GM18511 (cell line): ENCODE results near the gene ELF1.

ENCODE experiments used
- ATAC-seq: cut with Tn5 transposase; IDR thresholded peaks from one replicate; pipeline ENCODE4 v1.9.1; 2021; ENCODE audit warnings: mild to moderate bottlenecking, moderate library complexity; ENCODE audit not compliant: unreplicated experiment

Gene ELF1

GRCh38 chr13:41019011-41019487, at the start of gene ELF1:
TSS of gene ELF1 (minus strand) at chr13:41019316. CDS start at chr13:40982054, 37,262 bp downstream.
- ATAC-seq: peak; percentile 93

DNA sequence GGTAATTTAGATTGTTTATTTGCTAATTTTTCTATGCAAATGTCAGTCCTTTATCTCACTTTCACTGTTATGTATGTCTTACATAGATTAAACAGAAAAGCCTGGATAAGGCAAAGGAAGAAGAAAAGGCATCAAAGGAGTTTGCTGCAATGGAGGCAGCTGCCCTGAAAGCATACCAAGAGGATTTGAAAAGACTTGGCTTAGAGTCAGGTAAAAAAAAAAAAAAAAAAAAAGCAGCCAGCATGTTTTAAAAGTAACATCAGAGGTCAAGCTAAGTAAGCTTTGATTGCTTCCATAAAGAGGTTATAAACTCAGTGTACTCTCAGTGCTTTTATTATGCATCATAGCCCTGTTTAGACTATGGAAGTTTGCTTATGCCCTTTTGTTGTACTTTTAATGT, 46.0 kb upstream of the ELF1 start:
- ATAC-seq: no peak

DNA sequence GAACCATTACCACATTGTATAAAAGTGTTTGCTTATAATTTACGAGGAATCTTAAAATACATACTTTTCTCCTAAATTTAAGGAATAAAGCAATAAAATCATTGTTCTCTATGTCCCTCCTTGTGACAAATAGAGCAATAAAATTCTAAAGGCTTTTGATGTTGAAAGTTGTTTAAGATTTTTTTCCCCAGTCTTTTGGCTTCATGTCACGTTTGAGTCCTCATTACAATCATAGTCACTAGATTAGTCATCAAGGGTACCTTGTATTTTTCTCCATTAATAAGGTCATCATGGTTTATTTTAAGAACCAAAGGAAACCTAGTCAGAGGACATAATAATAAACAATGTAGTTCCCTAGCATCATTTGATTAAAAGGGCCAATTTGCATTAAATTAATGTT, 45.4 kb upstream of the ELF1 start:
- ATAC-seq: no peak

- peak; percentile 38 for ATAC-seq
Observed at GRCh38 chr13:41061914-41062837, 43.1 kb upstream of the ELF1 start.

- peak; percentile 76 for ATAC-seq
Observed at GRCh38 chr13:41061075-41061913, 42.2 kb upstream of the ELF1 start, which contains the start of gene WBP4. TSS of gene WBP4 (plus strand) at chr13:41061509. CDS start at chr13:41061674, 165 bp downstream.

GRCh38 chr13:41060724-41061074, 41.6 kb upstream of the ELF1 start:
- ATAC-seq: peak; percentile 44

DNA sequence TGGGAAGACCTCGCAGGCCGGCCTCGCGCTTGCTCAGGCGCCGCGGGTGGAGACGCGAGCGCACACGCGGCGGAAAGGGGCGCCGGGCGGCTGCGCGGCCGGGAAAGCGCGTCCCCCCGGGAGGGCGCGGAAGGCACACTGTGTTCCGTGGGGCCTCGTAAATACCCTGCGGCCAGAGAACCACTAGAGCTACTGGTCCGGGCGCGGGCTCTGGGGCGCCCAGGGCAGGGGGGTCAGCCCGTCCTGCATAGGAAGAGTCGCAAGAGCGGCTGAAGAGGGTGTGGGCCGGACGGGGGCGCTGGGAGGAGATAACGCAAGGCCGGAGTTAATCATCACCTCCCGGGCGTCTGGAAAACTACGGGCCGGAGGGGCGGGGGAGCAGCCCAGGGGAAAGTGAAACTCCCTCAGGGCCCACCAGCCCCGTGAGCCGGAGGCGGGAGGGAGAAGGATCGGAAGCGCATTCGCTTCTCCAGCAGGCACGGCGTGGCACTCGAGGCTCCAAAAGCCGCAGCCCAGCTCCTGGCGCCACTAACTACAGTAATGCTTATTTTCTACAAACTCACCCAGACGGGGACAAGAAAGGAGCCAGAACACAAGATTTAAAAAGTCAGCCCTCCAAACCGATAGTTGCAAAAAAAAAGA, 41.1 kb upstream of the ELF1 start:
- peak; percentile 51 for ATAC-seq

DNA sequence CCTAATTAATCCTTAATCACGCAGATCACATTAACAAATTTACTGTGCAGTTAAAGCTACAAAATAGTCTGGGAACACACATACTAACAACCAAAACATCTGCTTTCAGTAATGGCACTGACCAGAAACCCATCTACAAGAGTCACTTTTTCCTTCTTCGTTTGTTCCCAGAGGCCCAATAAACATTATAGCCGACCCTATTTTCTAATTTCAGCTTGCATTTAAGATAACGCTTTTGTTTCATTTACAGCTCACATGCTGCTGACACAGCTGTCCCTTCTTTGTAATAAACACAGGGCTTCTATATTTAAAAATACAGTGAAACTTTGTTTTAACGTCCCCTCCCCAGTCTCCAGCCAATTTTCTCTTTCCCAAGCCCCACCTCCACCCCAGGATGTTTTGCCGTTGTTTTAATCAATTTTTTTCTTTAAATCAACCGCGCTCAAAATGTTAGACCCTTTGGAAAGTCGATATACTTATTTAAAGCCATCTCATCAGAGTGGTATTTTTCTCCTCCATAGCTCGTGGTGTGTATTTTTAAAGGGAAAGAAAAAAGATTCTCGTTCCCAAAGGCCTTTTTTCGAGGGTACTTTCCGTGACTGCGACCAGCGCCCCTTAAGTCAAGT, 40.5 kb upstream of the ELF1 start:
- no peak for ATAC-seq

DNA sequence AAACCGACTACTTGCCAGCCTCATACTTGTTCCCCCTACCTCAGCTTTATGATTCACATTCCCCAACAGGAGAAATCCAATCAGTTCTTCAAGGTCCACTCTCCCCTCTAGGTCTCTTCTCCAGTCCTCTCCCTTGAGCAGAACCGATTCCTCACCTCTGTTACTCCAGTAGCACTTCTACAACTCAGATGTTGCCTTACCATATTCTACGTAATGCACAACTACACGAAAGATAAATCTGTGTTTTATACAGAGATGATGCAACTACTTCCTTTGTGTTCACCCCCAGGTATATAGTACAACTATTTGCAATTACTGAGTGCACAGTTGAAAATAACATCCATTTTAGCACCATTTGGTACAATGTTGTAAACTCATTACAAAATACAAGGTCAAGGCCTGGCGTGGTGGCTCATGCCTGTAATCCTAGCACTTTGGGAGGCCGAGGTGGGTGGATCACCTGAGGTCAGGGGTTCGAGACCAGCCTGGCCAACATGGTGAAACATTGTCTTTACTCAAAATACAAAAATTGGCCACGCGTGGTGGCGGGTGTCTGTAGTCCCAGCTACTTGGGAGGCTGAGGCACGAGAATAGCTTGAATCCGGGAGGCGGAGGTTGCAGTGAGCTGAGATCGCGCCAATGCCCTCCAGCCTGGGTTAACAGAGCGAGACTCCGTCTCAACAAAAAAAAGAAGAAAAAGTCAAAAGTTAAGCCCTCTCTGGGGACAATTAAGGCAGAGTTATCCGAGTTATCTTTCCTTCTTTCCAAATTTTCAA, 39.4 kb upstream of the ELF1 start:
- ATAC-seq: no peak

GRCh38 chr13:41056826-41057711, 38.0 kb upstream of the ELF1 start:
- no peak for ATAC-seq

DNA sequence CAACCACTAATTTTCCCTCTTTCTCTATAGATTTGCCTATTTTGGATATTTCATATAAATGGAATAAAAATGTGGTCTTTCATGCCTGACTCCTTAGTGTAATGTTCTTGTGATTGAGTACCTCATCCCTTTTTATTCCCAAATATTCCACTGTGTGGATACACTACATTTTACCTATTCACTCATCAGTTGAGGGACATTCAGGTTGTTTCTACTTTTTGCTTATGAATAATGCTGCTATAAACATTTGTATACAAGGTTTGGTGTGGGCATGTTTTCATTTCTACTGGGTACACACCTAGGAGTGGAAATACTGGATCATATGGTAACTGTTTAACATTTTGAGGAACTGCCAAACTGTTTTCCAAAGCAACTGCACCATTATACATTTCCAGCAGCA, 37.1 kb upstream of the ELF1 start:
- no peak for ATAC-seq

DNA sequence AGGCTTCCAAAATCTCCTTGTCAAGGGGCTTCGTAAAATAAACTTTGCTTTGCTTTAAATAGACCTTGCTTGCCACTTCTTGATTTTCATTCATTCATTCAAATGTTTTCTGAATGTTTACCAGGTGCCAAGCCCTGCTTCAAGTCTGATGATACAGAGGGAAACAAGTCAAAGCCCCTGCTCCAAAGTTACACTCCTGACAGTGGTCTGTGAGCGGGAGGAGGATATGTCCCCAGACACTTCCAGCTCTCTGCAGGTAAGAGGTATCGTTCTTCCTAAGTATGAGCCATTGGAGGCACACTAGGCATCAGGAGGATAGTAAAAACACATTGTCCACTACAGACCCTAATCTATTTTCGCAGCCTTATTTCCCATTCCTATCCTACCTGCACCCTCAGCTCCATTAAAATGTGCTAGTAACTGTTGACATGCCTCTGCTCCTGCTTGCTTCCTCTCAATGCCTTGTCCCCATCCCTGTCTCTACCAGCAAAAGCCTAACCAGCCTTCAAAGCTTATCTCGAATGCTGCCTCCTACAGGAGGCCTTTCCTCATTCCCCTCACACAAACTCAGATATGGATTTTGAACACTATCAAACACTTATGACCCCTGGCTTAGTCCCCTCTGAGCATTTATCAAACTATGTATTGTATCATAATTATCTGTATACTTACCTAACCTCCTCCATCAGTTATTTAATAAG, 36.0 kb upstream of the ELF1 start:
- no peak for ATAC-seq

- peak; percentile 47 for ATAC-seq
Observed at GRCh38 chr13:41054212-41054877, 35.2 kb upstream of the ELF1 start.

- ATAC-seq: peak; percentile 85
Observed at GRCh38 chr13:41053384-41053826, 34.3 kb upstream of the ELF1 start.

DNA sequence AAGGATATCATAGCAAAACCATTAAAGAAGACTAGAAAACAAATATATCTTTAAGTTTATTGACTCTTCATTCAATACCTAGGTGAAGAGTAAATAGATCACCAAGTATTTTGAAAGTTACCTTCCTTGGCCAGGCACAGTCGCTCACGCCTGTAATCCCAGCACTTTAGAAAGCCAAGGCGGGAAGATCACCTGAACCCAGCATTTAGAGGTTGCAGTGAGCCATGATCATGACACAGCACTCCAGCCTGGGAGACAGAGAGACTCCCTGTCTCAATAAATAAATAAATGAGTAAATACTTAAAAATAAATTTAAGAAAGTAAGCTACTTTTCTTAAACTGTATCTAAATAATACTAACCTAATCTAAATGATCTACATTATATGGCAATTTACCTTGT, 33.3 kb upstream of the ELF1 start:
- no peak for ATAC-seq

DNA sequence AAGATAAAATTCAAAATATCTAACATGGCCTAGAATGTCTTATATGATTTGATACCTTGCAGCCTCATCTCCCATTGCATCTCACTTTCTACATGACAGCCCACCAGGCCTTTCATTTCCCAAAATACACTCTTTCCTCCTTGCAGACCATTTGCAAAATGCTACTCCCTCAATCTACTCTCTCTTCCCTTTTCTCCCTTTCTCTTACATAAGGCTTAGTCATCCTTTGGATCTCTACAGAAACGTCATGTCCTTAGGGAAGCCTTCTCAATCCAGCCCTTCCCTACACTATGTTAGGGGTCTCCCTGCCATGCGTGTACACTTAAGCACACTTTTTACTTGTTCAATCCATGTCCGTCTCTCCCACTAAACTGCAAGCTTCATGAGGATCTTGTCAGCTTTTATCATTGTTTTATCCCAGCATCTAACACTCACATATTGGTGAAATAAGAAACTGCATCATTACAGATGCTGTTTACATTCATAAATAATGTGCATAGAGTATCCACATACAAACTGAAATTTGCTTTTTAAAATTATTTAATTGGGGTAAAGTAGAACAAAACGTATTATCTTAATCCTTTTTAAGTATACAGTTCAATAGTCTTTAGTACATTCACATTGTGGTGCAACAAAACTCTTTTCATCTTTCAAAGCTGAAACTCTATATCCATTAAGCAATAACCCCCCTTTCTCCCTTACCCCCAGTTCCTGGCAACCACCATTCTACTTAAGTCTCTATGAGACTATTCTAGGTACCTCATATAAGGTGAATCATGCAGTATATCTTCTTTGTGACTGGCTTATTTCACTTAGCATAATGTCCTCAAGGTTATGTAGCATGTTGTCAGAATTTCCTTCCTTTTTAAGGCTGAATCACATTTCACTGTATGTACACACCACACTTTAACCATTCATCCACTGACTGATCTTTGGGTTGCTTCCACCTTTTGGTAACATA, 30.6 kb upstream of the ELF1 start:
- ATAC-seq: no peak

DNA sequence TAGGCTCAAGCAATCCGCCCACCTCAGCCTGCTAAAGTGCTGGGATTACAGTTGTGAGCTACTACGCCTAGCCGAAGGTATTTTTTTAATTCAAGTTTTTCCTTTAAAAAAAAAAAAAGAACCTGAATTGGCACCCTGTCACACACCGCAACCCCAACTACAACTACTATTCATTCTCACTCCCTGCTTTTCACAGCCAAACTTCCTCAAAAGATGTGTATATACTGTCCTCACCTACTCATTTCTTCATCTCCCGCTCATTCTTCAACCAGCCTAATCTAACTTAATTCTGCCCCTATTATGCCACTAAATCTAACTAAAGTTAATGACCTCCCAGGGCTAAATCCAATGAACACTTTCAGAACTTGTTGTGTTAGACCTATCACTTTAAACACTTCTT, 29.5 kb upstream of the ELF1 start:
- ATAC-seq: no peak
